NCI-H2081 treated with DMSO at 0.1 percent for 48 hours (cell line): ENCODE data around the gene TUBE1.
"Not testable (repeated sequence)": the region's sequence is repeated elsewhere in the genome, so short reads cannot be mapped to it uniquely, and the experiment has no call there.

ENCODE experiments used
- DNase-seq: peaks from one replicate; lab custom pipeline; 2025; lab: John Stamatoyannopoulos, UW

The TUBE1 gene

GRCh38 chr6:112061605-112062004 is 25.7 kb downstream of the TUBE1 start:
- DNase-seq: no peak

- no peak for DNase-seq
Observed at GRCh38 chr6:112058243-112059032, 28.8 kb downstream of the TUBE1 start.

GRCh38 chr6:112054555-112055190 is 32.6 kb downstream of the TUBE1 start:
- DNase-seq: no peak

- no peak for DNase-seq
Observed at GRCh38 chr6:112054001-112054400, 33.3 kb downstream of the TUBE1 start, which contains the start of gene CCN6. TSS of gene CCN6 (plus strand) at chr6:112054104. CDS start at chr6:112054358, 254 bp downstream.

- DNase-seq: not testable (repeated sequence)
Observed at GRCh38 chr6:112051251-112051740, 36.0 kb downstream of the TUBE1 start.

GRCh38 chr6:112050429-112050828 is 36.9 kb downstream of the TUBE1 start:
- DNase-seq: no peak

GRCh38 chr6:112049996-112050395 is 37.3 kb downstream of the TUBE1 start:
- DNase-seq: no peak

GRCh38 chr6:112049026-112049799 is 38.1 kb downstream of the TUBE1 start:
- no peak for DNase-seq

- not testable (repeated sequence) for DNase-seq
Observed at GRCh38 chr6:112047523-112047922, 39.8 kb downstream of the TUBE1 start.

GRCh38 chr6:112044856-112045255 is 42.4 kb downstream of the TUBE1 start:
- DNase-seq: no peak

GRCh38 chr6:112044196-112044595 is 43.1 kb downstream of the TUBE1 start:
- DNase-seq: no peak

- peak; percentile 49 for DNase-seq
Observed at GRCh38 chr6:112043032-112044007, 44.0 kb downstream of the TUBE1 start.

GRCh38 chr6:112041535-112041934 is 45.7 kb downstream of the TUBE1 start:
- no peak for DNase-seq

GRCh38 chr6:112040956-112041355 is 46.3 kb downstream of the TUBE1 start:
- DNase-seq: no peak

GRCh38 chr6:112039431-112039770 is 47.9 kb downstream of the TUBE1 start:
- no peak for DNase-seq

GRCh38 chr6:112038756-112039430 is 48.4 kb downstream of the TUBE1 start:
- DNase-seq: no peak

- DNase-seq: no peak
Observed at GRCh38 chr6:112038268-112038667, 49.0 kb downstream of the TUBE1 start.

- DNase-seq: no peak
Observed at GRCh38 chr6:112037783-112038216, 49.5 kb downstream of the TUBE1 start.

- DNase-seq: no peak
Observed at GRCh38 chr6:112036088-112036637, 51.1 kb downstream of the TUBE1 start.

- DNase-seq: no peak
Observed at GRCh38 chr6:112034616-112034995, 52.7 kb downstream of the TUBE1 start.
